Thyroid gland (tissue), 4 donors: ENCODE measurements around the gene TSPAN31.

Experiments used
- CTCF ChIP-seq, 6 experiments: fragments of 200-600 bp in 3 of 6; fragments of 450-650 bp in 3 of 6; sonication (generic) in 3 of 6; IDR thresholded peaks; one replicate each; pipeline ENCODE4 v1.5.1; 2016 to 2019; ENCODE audit warnings: antibody characterized with exemption in 6 of 6, mild to moderate bottlenecking in 2 of 6, inconsistent platforms in 1 of 6, moderate library complexity in 1 of 6
- POLR2A ChIP-seq, 2 donors: fragments of 450-650 bp; IDR thresholded peaks; one replicate each; pipeline ENCODE4 v1.6.1; 2017; ENCODE audit warnings: antibody characterized with exemption in 2 of 2, mild to moderate bottlenecking in 2 of 2, moderate library complexity in 1 of 2

GRCh38 chr12:57735952-57736740 lies 8.7 kb upstream of the TSPAN31 start:
- peak in 1 of 6 experiments; percentile 8 for TF ChIP-seq CTCF (IDR thresholded peaks at IDR 0.05)
- TF ChIP-seq POLR2A (IDR thresholded peaks at IDR 0.05), result no peak
